Stimulated activated CD8-positive, alpha-beta memory T cell treated with anti-CD3 and anti-CD28 coated beads, Interleukin-15, amount 100 ng/mL, for 48 hours (primary cell): ENCODE results near the gene LRBA.
"Not testable (repeated sequence)": the region's sequence is repeated elsewhere in the genome, so short reads cannot be mapped to it uniquely, and the experiment has no call there.

Experiments used
- DNase-seq, 2 donors: peaks; one replicate each; pipeline ENCODE4 v3.0.0-alpha.2; 2020; ENCODE audit warnings: low read depth in 2 of 2

The LRBA gene

DNA sequence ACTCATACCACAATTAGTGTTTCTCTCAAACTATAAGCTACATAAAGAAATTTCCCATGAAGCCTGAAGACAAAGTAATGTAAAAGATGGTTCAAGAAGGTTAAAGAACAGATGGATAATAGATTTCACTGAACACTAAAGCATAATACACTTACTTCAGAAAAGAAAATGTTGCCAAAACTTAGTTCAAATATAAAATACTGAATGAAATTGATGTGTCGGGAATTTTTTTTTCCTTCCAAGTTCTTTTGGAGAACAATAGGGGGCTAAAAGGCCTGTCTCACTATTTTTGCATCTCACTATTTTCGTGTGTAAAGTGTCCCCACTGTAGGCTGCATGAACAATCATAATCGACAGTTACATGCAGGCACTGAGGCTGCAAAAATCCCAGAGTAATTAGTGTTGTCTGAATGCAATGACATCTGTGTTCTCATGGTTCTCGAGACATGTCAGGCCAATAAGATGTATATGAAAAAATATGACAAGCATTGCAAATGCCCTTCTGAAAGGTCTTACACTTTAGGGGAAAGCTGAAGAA lies 445.0 kb downstream of the LRBA start:
- DNase-seq = no peak

DNA sequence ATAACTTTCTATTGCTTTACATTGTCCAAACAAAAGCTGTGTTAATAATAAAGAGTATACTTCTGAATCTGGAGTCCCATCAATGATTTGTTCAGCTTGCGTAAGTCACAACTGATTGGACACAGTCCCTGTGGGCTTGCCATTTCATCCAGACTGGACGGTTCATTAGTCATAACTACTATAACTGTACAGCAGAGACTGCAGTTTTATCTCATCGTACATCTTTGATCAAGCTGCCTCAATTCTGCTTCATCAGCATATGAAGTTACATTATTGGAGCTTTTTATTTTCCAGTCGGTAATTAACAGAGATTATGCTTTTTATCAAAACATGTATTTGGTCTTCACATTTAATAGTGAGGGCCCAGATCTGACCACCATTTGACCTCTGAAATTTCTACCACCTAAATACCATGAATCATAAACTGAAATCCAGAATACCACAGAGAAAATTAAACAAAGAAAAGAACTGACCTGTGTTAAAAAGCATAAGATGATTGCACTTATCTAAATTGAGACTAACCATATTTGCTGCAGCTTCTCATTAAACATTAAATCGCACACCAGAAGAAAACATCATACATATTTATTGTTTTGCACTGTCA lies 445.6 kb downstream of the LRBA start:
- no peak for DNase-seq

DNA sequence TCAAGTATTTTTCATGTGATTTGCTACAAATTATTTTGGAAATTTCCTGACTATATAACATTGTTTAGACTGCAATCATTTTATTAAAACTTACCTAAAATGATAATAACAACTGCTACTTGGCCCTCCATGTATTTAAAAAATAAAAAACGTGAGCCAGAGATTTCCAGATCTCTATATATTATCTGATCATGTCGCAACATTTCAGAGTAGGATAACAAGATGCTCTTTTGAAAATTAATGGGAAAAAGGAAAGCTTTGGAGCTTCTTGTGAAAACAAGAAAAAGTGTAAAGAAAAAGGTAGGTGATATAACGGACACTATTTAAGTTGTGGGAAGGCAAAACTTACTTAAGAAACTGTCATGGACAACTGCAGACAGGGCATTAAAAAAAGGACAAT lies 448.0 kb downstream of the LRBA start:
- DNase-seq = no peak

DNA sequence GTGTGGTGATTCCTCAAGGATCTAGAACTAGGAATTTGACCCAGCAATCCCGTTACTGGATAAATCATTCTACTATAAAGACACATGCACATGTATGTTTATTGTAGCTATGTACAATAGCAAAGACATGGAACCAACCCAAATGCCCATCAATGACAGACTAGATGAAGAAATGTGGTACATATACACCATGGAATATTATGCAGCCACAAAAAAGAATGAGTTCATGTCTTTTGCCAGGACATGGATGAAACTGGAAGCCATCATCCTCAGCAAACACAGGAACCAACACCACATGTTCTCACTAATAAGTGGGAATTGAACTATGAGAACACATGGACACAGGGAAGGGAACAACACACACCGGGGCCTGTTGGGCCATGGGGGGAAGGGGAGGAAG lies 450.1 kb downstream of the LRBA start:
- DNase-seq = not testable (repeated sequence)

DNA sequence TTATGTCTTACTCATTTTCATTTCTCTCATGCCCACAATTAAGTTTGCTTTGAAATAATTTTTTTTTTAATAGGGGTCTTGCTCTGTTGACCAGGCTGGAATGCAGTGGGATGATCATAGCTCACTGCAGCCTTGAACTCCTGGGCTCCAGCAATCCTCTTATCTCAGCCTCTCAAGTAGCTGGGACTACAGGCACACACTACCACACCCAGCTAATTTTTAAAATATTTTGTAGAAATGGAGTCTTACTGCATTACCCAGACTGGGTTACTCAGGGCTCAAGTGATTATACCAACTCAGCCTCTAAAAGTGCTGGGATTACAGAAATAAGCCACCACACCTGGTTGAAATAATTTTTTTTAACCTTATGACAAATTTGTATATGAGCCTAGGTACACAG lies 452.3 kb downstream of the LRBA start:
- DNase-seq = no peak

DNA sequence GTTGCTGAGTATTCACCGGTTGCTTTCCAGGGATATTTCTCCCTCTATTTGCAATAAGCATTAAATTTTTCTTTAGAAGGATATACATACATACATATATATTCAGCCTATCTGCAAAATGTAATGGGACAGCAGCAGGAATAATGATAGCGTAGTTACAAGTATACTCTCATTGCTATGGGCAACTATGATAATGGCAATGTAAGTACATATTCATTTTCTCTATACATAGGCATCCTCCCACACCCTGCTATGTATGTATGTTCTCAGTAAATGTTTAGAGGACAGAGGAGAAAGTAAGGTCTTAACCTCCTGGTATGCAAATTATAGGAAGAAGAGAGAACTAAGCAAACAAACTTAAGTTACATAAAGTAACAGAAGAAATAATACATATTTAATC lies 452.8 kb downstream of the LRBA start:
- DNase-seq = no peak

- DNase-seq = no peak
Measured at GRCh38 chr4:150561143-150561737, 453.8 kb downstream of the LRBA start.

- not testable (repeated sequence) for DNase-seq
Measured at GRCh38 chr4:150557811-150558210, 457.3 kb downstream of the LRBA start.

DNA sequence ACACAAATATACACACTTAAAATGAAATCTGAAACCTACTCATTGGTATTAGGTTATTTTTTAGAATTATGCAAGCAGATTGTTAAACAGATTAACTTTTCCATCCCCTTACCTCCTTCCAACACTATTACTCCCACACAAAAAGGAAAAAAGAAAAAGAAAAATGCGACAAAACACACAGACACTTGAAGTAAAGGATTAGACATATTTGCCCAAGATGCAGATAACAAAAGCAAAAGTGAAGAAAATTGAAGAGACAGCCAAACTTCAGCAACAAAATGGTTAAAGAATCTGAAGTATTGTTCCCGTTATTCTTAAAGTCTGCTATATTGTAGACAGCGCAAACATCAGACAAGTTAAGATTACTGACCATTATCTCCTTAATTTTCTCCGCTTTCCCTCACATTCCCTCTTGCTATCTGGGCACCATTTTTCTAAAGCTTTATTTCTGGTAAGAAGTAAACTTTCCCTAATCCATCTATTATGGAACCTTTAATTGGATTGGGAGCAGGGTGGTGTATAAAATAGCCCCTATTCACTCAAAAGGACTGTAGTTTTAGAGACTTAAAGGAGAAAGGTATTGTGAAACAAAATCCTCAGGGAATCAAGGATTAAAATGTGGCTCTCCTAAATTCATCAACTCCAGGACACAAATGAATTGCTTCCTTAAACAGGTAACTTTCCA lies 467.8 kb downstream of the LRBA start:
- no peak for DNase-seq

DNA sequence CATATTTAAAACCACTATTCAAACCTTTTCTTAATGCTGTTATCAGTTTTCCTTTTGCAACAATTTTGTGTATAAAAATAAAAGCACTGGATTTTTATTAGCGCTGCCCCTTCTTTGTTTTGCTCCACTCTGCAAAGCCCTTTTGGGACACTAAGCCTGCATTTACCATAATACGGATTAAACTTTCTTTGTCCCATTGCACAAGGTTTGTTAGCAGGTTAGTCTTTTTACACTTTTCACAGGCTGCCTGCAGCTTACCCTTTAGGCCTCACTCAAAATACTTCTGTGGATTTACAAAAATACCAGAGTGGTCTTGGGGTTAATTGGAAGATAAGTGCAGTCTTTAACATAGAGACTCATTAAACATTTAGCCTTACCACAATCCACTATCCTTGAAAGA lies 468.8 kb downstream of the LRBA start:
- no peak for DNase-seq

DNA sequence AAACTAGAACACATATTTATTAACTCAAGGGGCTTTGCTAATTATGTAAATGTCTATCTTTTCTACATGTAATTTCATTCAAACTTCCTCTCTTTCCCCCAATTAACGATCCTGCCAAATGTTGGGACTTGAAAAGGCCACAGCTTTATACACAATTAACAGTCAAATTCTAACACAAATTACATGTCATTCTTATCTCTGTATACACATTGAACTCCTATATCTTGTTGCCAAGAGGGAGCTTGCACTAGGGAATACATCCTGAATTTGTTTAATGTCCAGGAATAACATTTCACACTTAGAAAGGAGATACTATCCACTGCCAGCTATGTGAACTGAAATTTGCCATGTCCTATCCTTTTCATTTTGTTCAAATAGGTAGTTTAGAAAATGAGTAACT lies 472.0 kb downstream of the LRBA start:
- DNase-seq = no peak

DNA sequence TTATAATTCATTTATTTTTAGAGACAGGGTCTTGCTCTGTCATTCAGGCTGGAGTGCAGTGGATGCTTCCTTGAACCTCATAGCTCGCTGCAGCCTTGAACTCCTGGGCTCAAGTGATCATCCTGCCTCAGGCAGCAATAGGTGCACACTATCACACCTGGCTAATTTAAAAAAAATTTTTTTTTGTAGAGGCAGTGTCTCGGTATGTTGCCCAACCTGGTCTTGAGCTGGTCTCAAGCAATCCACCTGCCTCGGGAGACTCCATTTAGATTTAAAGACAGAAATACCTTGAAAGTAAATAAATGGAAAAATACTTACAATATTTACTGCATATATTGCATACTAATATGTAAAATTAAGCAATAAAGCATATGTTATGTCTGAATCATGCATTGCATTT lies 473.4 kb downstream of the LRBA start:
- DNase-seq = no peak

- DNase-seq = no peak
Measured at GRCh38 chr4:150540959-150541360, 474.1 kb downstream of the LRBA start.

DNA sequence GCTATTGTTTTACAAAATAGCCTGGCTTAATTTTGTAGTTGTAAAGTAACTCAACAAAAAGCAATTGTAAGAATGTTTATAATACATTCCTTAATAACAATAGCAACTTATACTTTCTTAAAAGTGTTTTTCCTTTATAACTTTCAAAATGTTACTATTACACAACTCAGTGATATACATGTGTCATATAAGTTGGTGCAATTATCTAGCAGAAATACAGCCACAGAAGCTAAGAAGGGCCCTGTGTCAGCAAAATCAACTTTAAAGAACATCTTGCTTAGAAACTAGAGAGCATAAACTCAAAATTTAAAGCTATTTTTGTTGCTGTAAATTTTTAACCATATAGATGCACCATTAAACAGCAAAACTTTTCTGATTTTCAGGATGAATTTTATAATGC lies 474.5 kb downstream of the LRBA start:
- DNase-seq = no peak

DNA sequence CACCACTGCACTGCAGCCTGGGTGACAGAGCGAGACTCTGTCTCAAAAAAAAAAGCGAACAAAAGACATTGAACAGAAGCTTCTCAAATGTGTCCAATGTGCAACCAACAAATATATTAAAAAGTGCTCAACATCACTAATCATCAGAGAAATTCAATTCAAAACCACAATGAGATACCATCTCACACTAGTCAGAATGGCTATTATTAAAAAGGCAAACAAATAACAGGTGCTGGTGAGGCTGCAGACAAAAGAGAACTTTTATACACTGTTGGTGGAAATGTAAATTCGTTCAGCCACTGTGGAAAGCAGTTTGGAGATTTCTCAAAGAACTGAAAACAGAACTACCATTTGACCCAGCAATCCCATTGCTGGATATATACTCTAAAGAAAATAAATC lies 477.2 kb downstream of the LRBA start:
- DNase-seq = not testable (repeated sequence)

GRCh38 chr4:150534818-150535217 lies 480.3 kb downstream of the LRBA start:
- no peak for DNase-seq

DNA sequence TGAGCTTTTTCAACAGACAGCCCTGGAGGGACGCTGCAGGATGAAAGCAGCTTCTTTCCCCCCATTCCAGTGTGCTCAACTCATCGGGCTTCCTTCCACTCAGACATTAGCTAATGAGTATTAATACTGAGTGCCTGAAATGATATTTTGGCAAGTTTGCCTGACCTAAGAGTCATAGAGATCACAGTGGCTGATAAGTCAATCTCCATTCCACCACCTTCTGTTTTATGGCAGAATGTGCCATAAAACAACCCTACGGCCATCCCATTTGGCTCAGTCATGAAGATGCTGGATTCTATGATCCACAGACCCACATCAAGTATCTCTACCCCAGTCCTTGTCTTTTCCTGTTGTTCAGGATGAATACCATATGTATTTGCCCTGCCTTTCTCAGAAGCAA lies 481.4 kb downstream of the LRBA start:
- DNase-seq = no peak

- no peak for DNase-seq
Measured at GRCh38 chr4:150525321-150525868, 489.7 kb downstream of the LRBA start.

DNA sequence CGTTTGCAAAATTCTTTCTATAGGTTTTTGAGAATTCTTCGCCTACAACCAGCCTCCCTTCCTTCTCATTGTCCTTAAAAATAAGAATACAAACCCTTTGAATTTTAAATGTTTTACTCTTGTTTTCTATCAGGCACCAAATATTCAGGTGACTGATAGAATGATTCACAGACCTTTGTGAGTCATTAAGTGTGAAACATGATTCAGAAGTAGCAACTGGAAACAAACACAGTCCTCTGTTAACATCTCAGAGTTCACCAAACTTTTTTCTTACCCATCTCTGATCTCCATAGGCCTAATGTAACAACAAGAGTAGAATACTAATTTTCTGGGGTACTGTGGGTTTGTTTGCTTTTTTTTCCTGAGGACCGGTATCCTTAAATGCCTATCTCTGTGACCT lies 496.5 kb downstream of the LRBA start:
- DNase-seq = no peak

DNA sequence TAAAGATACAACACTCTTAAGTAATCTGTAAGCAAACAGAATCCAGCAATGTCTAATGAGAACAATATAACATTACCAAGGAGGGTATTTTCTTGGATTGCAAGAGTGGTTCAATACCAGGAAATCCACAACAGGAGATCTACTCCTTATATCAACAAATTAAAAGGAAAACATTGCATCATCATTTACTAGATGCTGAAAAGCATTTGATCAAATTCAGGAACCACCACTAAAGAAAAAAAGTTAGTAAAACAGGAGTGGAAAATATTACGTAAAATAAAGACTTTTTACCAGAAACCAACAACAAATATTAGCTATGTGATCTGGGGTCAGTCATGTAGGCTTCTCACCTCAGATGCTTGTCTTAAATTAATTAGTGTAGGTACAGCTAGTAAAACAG lies 499.9 kb downstream of the LRBA start:
- no peak for DNase-seq

DNA sequence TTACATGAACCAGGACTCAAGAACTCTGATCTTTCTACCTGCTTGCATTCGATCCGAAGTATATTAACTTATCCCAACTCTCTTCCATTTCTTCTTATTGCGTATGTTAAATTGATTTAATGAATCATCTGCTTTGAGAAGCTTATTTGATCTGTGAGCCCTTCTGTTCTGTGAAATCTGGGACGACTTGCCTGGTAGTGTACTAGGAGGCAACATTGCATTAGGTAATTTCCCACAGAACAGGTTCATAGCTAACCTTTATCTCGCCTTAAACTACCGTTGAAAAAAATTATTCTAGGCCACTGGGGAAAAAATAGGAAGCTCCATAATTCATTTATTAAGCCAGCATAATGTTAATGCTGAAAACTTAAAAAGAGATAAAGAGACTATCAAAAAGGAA lies 500.4 kb downstream of the LRBA start:
- DNase-seq = no peak

GRCh38 chr4:150510176-150510865 lies 504.8 kb downstream of the LRBA start:
- no peak for DNase-seq
